ENCODE results near the gene ADGRA1.

The ADGRA1 gene

GRCh38 chr10:133113146-133113830 lies 25.6 kb downstream of the ADGRA1 start:
- DNase-seq (ENCODE audit: low read depth): no peak

DNA sequence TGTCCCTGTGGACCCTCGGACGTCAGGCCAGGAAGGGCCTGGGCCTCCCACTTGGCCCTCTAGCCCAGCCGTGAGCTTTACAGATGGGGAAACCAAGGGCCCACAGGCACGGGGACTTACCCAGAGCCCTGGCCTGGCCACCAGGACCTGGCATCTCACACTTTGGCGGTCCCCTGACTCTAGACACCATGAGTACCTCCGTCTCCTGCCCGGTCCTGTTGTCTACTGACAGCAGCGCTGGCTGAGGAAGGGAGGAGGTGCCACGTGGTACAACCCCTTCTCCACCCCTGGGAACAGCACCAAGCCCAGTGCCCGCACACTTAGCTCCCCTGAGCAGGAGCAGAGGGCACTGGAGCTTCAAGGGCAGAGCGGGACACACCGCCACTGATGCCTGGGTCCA lies 26.1 kb downstream of the ADGRA1 start:
- no peak for DNase-seq (ENCODE audit: low read depth)

- DNase-seq (ENCODE audit: low read depth): no peak
Observed at GRCh38 chr10:133114251-133114650, 26.5 kb downstream of the ADGRA1 start.

- no peak for DNase-seq (ENCODE audit: low read depth)
Observed at GRCh38 chr10:133114726-133115452, 27.2 kb downstream of the ADGRA1 start.

DNA sequence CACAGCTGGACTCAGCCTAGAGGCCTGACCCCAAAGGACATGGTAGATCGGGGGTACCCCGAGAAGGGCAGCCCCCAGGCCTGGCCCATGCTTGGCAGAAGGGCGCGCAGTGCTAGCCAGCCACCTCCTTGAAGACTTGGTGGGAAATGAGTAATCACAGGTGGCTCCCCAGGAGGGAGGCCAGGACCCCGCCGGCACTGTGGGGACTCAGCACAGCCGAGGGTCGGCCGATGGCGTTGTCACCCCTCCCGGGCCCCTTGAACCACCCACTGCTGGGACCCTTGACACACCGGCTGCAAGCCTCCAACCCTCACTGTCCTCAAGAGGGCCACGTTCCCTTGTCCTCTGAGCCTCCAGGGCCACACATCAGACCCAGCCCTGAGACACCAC lies 27.7 kb downstream of the ADGRA1 start:
- no peak for DNase-seq (ENCODE audit: low read depth)

DNA sequence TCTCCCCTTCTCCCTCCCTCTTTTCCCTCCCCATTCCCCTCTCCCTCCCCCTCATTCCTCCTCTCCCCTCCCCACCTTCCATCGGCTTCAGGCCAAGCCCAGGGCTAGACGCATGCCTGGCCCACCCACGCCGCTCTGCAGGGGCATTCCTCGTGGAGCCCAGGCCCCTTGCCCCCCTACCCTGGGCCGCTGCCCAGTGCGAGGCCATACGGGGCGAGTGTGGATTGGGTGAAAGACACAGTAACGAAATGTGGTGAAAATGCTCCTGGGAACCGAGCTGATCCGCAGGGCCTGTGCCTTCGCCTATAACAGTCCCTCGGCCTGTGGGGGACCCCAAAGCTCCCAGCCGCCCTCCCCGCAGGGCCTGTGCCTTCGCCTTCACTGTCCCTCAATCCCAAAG lies 28.3 kb downstream of the ADGRA1 start:
- DNase-seq (ENCODE audit: low read depth): no peak

GRCh38 chr10:133116455-133116854 lies 28.7 kb downstream of the ADGRA1 start:
- DNase-seq (ENCODE audit: low read depth): no peak

DNA sequence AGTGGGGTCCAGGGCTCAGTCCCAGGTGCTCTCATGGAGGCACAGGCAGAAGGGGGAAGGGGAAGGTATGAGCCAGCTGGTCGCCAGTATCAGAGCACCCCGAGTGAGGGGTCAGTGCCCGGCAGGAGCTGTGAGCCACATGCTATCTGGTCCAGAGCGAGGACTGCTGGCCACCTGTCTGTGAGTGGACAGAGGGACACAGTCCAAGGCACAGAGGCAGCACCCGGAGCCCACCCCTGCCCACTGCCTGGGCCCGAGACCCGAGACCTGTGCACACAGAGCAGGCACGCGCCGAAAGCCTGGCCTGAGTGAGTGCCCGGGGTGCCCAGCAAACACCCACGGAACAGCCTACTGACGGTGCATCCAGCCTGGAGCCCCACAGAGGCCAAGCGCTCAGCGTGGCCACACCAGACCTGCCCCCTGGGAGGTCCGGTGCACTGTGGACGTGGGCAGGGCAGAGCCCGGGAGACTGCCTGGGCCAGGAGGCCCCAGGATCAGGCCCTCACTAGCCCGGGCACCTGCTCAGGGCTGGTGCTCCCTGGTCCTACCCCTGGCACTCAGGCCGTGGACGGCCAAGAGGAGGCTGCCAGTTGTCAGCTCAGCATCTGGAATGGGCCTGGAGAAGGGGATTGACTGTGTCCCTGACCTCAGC lies 29.4 kb downstream of the ADGRA1 start:
- DNase-seq (ENCODE audit: low read depth): no peak

DNA sequence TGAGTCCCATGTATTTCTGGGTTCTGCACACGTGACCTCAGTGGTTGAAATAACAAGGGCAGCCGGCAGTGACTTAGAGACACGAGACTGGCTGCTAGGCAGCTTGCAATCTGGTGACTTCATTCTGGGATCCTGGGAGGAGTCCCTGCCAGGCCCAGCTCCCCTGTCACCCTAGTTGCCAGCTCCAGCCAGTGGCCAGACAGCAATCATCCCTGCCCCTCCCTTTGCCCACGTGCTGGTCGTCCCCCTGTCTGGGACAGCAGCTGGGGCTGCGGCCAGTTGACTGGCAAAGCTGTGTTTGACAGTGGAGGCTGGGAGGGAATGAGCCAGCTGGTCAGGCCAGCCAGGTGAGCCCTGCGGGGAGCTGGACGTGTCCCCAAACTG lies 30.0 kb downstream of the ADGRA1 start:
- no peak for DNase-seq (ENCODE audit: low read depth)

DNA sequence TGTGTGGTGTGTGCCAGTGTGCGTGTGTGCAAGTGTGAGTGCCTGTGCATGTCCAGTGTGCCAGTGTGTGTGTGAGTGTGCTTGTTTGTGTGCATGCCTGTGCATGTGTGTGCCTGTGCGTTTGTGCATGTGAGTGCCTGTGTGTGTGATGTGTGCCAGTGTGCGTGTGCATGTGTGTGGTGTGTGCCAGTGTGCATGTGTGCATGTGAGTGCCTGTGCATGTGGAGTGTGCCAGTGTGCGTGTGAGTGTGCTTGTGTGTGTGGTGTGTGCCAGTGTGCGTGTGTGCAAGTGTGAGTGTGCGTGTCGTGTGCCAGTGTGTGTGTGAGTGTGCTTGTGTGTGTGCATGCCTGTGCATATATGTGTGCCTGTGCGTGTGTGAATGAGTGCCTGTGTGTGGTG lies 33.8 kb downstream of the ADGRA1 start:
- no peak for DNase-seq (ENCODE audit: low read depth)

- no peak for DNase-seq (ENCODE audit: low read depth)
Observed at GRCh38 chr10:133122171-133122935, 34.6 kb downstream of the ADGRA1 start.

- no peak for DNase-seq (ENCODE audit: low read depth)
Observed at GRCh38 chr10:133123050-133123745, 35.5 kb downstream of the ADGRA1 start.

GRCh38 chr10:133123746-133124356 lies 36.1 kb downstream of the ADGRA1 start:
- no peak for DNase-seq (ENCODE audit: low read depth)

DNA sequence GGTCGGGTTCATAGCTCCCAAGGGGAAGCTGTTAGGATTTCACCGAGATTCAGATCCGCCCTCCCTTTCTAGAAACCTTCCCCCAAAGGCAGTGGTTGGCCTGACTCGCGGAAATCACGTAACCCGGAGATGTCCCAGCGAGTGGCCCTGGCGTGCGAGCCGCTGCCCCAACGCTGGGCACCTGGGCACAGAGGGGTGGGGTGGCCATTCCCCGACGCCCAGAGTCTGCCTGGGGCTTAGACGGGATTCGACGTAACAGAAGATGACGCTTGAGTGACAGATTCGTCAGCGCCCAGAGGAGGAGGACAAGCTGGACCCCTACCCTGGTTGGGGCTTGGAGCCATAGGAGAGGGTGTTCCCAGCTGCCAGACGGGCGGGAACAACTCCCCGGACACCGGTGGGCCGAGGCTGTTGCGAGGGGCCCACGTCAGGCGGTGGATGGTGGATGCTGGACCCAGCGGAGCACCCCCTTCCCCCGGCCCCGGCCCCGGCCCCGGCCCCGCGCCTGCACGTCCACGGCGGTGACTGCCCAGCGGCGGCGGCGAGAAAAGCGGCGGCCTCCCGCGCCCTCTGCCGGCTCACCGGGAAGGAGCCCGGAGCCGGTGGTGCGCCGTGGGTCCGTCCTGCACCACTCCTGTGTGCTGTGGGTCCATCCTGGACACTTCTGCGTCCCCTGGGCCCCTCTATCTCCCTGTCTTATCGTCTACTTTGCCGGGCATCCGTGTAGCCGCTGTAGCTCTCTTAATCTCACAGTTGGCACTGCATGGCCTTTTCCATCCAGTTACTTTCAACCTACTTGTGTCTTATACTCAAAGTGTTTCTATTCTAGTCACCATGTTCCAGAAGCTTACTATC lies 36.9 kb downstream of the ADGRA1 start:
- no peak for DNase-seq (ENCODE audit: low read depth)

DNA sequence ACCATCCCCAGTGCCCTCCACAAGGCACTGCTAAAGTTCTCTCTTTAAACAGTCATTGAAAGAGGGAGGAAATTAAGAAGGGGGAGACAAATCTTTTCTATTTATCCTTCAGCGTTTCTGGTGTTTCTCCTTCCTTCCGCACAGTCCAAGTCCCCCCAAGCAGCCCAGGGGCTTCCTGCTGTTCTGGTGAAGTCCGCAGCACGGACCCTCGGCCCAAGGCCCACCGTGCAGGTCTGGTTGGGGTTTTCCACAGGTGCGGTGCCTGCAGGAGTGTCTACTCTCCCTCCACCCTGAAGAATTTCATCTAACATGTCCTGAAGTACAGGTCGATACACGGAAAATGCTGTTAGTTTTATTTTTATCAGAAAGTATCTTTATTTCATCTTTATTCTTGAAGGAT lies 38.2 kb downstream of the ADGRA1 start:
- DNase-seq (ENCODE audit: low read depth): no peak

DNA sequence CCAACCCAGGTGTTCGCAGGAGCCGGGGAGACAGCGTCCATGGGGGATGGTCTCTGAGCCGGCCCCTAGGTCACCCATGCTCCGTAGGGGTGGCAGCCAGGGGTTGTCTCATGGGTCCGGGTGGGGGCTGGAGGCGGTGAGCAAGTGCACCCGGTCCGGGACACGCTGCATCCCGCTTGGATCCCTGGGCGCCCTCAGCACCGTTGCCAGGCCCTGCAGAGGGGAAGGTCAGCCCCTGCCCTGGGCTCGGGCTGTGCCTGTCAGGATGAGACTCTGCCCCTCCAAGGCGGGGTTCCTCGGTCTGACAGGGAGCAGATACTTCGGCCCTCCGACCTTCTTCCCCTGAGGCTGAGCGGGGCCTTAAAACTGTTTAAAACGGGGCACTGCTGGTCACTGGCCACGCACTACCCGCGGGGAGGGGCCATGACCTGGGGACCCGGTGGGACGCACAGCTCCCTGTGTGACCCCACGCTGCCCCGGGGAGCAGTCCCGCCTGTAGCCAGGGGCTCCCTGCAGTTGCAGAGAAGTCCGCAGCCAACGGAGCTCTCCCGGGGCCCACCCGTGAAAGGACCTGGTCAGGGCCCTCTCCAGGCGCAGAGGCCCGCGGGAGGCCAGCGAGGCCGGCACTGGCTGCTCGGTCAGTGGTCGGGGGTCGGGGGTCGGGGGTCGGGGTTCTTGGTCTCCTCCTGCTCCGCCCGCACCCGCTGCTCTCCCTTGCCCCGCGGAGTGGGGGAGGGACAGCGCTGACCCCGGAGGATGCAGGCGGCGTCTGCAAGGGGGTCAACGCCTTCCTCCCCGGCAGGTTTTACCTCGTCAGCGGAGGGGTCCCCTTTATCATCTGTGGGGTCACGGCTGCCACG lies 38.9 kb downstream of the ADGRA1 start:
- no peak for DNase-seq (ENCODE audit: low read depth)

DNA sequence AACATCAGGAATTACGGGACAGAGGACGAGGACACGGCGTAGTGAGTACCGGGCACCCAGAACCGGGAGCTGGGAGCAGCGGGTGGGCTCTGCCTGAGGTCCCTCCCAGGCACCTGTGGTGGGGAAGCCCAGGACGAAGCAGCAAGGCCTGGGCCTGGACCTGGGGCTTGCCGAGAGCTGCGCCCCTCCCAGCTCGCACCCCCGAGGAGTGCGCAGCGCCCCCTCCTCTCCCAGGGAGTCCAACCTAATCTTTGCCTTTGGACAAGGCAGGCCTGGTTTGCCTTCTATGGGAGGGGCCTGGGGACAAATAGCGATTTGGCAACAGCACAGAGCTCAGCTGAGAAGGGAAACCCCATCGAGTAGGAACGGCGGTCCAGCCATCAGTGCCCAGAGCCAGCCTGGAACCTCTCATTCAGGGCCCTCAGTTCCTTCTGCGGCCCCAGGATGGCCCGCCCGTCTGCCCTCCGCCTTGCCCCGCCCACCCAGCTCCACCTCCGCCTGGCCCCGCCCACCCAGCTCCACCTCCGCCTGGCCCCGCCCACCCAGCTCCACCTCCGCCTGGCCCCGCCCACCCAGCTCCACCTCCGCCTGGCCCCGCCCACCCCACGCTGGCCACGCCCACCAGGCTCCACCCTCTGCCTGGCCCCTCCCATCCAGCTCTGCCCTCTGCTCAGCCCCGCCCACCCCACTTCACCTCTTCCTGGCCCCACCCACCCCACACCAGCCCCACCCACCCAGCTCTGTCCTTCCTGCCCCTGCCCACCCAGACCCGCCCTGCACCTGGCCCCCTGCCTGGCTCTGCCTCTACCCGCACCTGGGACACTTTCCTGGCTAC lies 39.8 kb downstream of the ADGRA1 start:
- no peak for DNase-seq (ENCODE audit: low read depth)

All from stimulated activated CD8-positive, alpha-beta memory T cell treated with anti-CD3 and anti-CD28 coated beads, Interleukin-15, amount 100 ng/mL, for 24 hours (primary cell).